Measurements from ENCODE around the gene MTCH1. TPM values are rescaled to one million over a fixed set of nuclear protein-coding genes. Genes with fewer than 3 reads are reported as not detected.
"Not testable (repeated sequence)": the region's sequence is repeated elsewhere in the genome, so short reads cannot be mapped to it uniquely, and the experiment has no call there.

MTCH1 gene
- total and polyA plus RNA-seq, 2 donors (not counting 1 experiment from before 2014, with no cell fraction given) = 91.7 to 150 TPM

DNA sequence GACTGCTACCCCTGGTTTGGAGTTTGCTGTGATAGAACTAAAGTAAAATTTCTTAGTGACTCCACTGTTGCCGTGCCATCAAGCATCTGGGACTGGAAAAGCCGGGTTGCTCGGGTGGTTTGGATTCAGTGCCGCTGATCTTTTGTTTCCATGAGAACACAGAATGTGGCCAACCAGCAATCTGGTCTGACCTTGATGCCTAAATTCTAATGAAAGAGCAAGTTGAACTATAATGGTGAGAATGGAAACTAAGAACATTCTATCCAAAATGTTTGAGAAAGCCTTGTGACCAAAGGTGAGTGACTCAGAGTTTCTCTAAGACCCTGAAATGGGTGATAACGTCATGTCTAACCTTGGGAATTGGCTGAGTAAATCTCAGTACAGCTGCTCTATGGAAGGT is 41.3 kb downstream of the MTCH1 start:
- no peaks in the 10 kb centered on the region for H3K79me2 ChIP-seq (ENCODE audit: control insufficient read depth, insufficient read depth, low read length)
- H3K4me3 Mint-ChIP-seq = no peak overlapping the region
- TF ChIP-seq EZH2 (IDR thresholded peaks at IDR 0.05; ENCODE audit: borderline replicate concordance, insufficient read depth, low read depth, low read length, poor library complexity, severe bottlenecking) = no peak
- TF ChIP-seq, protein P1, sequence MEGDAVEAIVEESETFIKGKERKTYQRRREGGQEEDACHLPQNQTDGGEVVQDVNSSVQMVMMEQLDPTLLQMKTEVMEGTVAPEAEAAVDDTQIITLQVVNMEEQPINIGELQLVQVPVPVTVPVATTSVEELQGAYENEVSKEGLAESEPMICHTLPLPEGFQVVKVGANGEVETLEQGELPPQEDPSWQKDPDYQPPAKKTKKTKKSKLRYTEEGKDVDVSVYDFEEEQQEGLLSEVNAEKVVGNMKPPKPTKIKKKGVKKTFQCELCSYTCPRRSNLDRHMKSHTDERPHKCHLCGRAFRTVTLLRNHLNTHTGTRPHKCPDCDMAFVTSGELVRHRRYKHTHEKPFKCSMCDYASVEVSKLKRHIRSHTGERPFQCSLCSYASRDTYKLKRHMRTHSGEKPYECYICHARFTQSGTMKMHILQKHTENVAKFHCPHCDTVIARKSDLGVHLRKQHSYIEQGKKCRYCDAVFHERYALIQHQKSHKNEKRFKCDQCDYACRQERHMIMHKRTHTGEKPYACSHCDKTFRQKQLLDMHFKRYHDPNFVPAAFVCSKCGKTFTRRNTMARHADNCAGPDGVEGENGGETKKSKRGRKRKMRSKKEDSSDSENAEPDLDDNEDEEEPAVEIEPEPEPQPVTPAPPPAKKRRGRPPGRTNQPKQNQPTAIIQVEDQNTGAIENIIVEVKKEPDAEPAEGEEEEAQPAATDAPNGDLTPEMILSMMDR (IDR thresholded peaks at IDR 0.05) = no peak
- H3K9me3 ChIP-seq (ENCODE audit: control extremely low read depth in 1 of 3, control insufficient read depth in 2 of 3, insufficient read depth in 1 of 3, low read length in 2 of 3) = no peaks in the 10 kb centered on the region
- intact Hi-C loops (cut with micrococcal nuclease) = no loop called here
- no peak for ATAC-seq (ENCODE audit: low read depth)
- no peak overlapping the region for H3K4me2 ChIP-seq (replicated peaks; ENCODE audit: low read depth, low read length, poor library complexity, severe bottlenecking)
- WGBS (ENCODE audit: insufficient coverage) = 93% methylated on average over 4 of the region's 5 CpGs
- peaks cover 0 to 5% (median 0%) of the 10 kb centered on the region in 4 experiments for H3K27me3 ChIP-seq (replicated peaks in 1 of 4; ENCODE audit: control extremely low read depth in 1 of 4, control insufficient read depth in 3 of 4, insufficient read depth in 4 of 4, low read length in 3 of 4)
- no peak overlapping the region for H2AFZ ChIP-seq (ENCODE audit: insufficient read depth, low read depth, low read length, poor library complexity, severe bottlenecking)
- no peak overlapping the region for H3K4me3 ChIP-seq (ENCODE audit: control extremely low read depth in 1 of 5, extremely low read depth in 1 of 5, insufficient read depth in 1 of 5, low read depth in 2 of 5, low read length in 4 of 5)
- no peak overlapping the region for H3K27ac ChIP-seq (ENCODE audit: low read length in 2 of 2)
- no peak for DNase-seq
- POLR2A ChIA-PET = no interaction called here
- peaks cover 5 to 26% of the 10 kb centered on the region in 2 donors for H3K4me1 ChIP-seq (ENCODE audit: control insufficient read depth in 2 of 2, insufficient read depth in 2 of 2, low read length in 2 of 2)
- H3K27ac Mint-ChIP-seq = peak overlapping the region; percentile 46
- H3K9me3 Mint-ChIP-seq (ENCODE audit: insufficient read depth) = no peaks in the 10 kb centered on the region
- no peak overlapping the region for H3K9ac ChIP-seq (ENCODE audit: low read length)
- no peaks in the 10 kb centered on the region for H4K20me1 ChIP-seq (ENCODE audit: control insufficient read depth, insufficient read depth, low read length, poor library complexity, severe bottlenecking)
- H3K4me1 Mint-ChIP-seq = peaks cover 35% of the 10 kb centered on the region
- peaks cover 5% of the 10 kb centered on the region for H3K27me3 Mint-ChIP-seq
- H3K36me3 ChIP-seq (replicated peaks in 1 of 2; ENCODE audit: control extremely low read depth in 1 of 2, control insufficient read depth in 1 of 2, extremely low read depth in 1 of 2, insufficient read depth in 2 of 2, low read length in 1 of 2) = no peaks in the 10 kb centered on the region
- CTCF ChIA-PET = no interaction called here

DNA sequence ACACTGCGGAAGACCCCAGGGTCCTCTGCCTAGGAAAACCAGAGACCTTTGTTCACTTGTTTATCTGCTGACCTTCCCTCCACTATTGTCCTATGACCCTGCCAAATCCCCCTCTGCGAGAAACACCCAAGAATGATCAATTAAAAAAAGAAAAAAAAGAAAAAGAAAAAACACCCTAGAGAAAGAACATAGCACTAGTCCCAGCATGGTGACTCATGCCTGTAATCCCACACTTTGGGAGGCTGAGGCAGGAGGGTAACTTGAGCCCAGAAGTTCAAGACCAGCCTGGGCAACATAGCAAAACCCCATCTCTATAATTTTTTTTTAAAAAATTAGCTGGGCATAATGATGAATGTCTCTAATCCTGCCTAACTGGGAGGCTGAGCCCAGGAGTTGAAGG is 43.7 kb downstream of the MTCH1 start:
- DNase-seq; H4K20me1 ChIP-seq (ENCODE audit: control insufficient read depth, insufficient read depth, low read length, poor library complexity, severe bottlenecking); H3K4me3 Mint-ChIP-seq; POLR2A ChIA-PET; H3K79me2 ChIP-seq (ENCODE audit: control insufficient read depth, insufficient read depth, low read length); H3K4me3 ChIP-seq (ENCODE audit: control extremely low read depth in 1 of 5, extremely low read depth in 1 of 5, insufficient read depth in 1 of 5, low read depth in 2 of 5, low read length in 4 of 5); H3K9me3 ChIP-seq (ENCODE audit: control extremely low read depth in 1 of 3, control insufficient read depth in 2 of 3, insufficient read depth in 1 of 3, low read length in 2 of 3); H3K27me3 ChIP-seq (replicated peaks in 1 of 4; ENCODE audit: control extremely low read depth in 1 of 4, control insufficient read depth in 3 of 4, insufficient read depth in 4 of 4, low read length in 3 of 4); H3K9ac ChIP-seq (ENCODE audit: low read length); intact Hi-C loops (cut with micrococcal nuclease); H3K4me2 ChIP-seq (replicated peaks; ENCODE audit: low read depth, low read length, poor library complexity, severe bottlenecking); H3K27ac Mint-ChIP-seq; H3K27me3 Mint-ChIP-seq; H3K27ac ChIP-seq (ENCODE audit: low read length in 2 of 2); CTCF ChIA-PET; H2AFZ ChIP-seq (ENCODE audit: insufficient read depth, low read depth, low read length, poor library complexity, severe bottlenecking); H3K9me3 Mint-ChIP-seq (ENCODE audit: insufficient read depth); ATAC-seq (ENCODE audit: low read depth); H3K36me3 ChIP-seq (replicated peaks in 1 of 2; ENCODE audit: control extremely low read depth in 1 of 2, control insufficient read depth in 1 of 2, extremely low read depth in 1 of 2, insufficient read depth in 2 of 2, low read length in 1 of 2): not testable (repeated sequence)
- H3K4me1 Mint-ChIP-seq = peaks cover 19% of the 10 kb centered on the region
- WGBS (ENCODE audit: insufficient coverage) = no CpG with 5 or more reads among the region's 2 CpGs
- H3K4me1 ChIP-seq (ENCODE audit: control insufficient read depth in 2 of 2, insufficient read depth in 2 of 2, low read length in 2 of 2) = peaks cover 0 to 14% of the 10 kb centered on the region in 2 donors

DNA sequence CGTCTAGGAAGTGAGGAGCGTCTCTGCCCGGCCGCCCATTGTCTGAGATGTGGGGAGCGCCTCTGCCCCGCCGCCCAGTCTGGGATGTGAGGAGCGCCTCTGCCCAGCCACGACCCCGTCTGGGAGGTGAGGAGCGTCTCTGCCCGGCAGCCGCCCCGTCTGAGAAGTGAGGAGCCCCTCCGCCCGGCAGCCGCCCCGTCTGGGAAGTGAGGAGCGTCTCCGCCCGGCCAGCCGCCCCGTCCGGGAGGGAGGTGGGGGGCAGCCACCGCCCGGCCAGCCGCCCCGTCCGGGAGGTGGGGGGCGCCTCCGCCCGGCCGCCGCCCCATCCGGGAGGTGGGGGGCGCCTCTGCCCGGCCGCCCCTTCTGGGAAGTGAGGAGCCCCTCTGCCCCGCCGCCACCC is 44.4 kb downstream of the MTCH1 start:
- CTCF ChIA-PET; H3K9me3 Mint-ChIP-seq (ENCODE audit: insufficient read depth); H2AFZ ChIP-seq (ENCODE audit: insufficient read depth, low read depth, low read length, poor library complexity, severe bottlenecking); H3K36me3 ChIP-seq (replicated peaks in 1 of 2; ENCODE audit: control extremely low read depth in 1 of 2, control insufficient read depth in 1 of 2, extremely low read depth in 1 of 2, insufficient read depth in 2 of 2, low read length in 1 of 2); H4K20me1 ChIP-seq (ENCODE audit: control insufficient read depth, insufficient read depth, low read length, poor library complexity, severe bottlenecking); H3K27me3 Mint-ChIP-seq; H3K79me2 ChIP-seq (ENCODE audit: control insufficient read depth, insufficient read depth, low read length); H3K27ac Mint-ChIP-seq; H3K27me3 ChIP-seq (replicated peaks in 1 of 4; ENCODE audit: control extremely low read depth in 1 of 4, control insufficient read depth in 3 of 4, insufficient read depth in 4 of 4, low read length in 3 of 4); intact Hi-C loops (cut with micrococcal nuclease); H3K4me3 Mint-ChIP-seq; H3K27ac ChIP-seq (ENCODE audit: low read length in 2 of 2); H3K9me3 ChIP-seq (ENCODE audit: control extremely low read depth in 1 of 3, control insufficient read depth in 2 of 3, insufficient read depth in 1 of 3, low read length in 2 of 3); H3K4me2 ChIP-seq (replicated peaks; ENCODE audit: low read depth, low read length, poor library complexity, severe bottlenecking); DNase-seq; POLR2A ChIA-PET; H3K4me3 ChIP-seq (ENCODE audit: control extremely low read depth in 1 of 5, extremely low read depth in 1 of 5, insufficient read depth in 1 of 5, low read depth in 2 of 5, low read length in 4 of 5); H3K9ac ChIP-seq (ENCODE audit: low read length); ATAC-seq (ENCODE audit: low read depth): not testable (repeated sequence)
- H3K4me1 Mint-ChIP-seq = peaks cover 18% of the 10 kb centered on the region
- WGBS (ENCODE audit: insufficient coverage) = no CpG with 5 or more reads among the region's 40 CpGs
- peaks cover 0 to 11% of the 10 kb centered on the region in 2 donors for H3K4me1 ChIP-seq (ENCODE audit: control insufficient read depth in 2 of 2, insufficient read depth in 2 of 2, low read length in 2 of 2)
